Left kidney (tissue), 2 donors: Measurements from ENCODE around the gene RMRP. TPM values are rescaled to one million over a fixed set of nuclear protein-coding genes. Genes with fewer than 3 reads are reported as not detected.
A peak's percentile ranks its signal among the peaks of the same experiment; 100 is the strongest.
"Not testable (repeated sequence)": the region's sequence is repeated elsewhere in the genome, so short reads cannot be mapped to it uniquely, and the experiment has no call there.

ENCODE experiments used
- DNase-seq: peaks from one replicate; pipeline ENCODE4 v3.0.0-alpha.2; 2013
- polyA plus RNA-seq: library from polyadenylated mRNA; unstranded; fragments of 120-200 nt; gene quantifications from one replicate; pipeline ENCODE4 v1.2.1, GENCODE V29; 2013; ENCODE audit not compliant: insufficient read length

Gene RMRP
- polyA plus RNA-seq, 1 donor, result not detected

DNA sequence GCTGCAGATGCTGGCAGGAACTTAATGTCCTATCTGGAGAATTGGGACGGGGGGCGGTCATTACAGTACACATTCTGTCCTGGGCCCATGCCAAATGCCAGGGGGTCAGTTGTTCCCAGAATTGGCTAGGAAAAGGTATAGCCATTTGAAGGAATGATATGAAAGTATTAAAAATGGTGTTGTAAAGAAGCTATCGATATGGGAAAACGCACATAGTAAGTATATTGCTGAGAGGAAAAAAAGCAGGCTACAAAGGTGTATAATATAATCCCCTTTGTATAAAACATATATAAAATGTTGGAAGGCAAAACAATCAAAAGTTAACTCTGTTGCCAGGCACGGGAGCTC, 7.6 kb upstream of the RMRP start:
- DNase-seq, result no peak

DNA sequence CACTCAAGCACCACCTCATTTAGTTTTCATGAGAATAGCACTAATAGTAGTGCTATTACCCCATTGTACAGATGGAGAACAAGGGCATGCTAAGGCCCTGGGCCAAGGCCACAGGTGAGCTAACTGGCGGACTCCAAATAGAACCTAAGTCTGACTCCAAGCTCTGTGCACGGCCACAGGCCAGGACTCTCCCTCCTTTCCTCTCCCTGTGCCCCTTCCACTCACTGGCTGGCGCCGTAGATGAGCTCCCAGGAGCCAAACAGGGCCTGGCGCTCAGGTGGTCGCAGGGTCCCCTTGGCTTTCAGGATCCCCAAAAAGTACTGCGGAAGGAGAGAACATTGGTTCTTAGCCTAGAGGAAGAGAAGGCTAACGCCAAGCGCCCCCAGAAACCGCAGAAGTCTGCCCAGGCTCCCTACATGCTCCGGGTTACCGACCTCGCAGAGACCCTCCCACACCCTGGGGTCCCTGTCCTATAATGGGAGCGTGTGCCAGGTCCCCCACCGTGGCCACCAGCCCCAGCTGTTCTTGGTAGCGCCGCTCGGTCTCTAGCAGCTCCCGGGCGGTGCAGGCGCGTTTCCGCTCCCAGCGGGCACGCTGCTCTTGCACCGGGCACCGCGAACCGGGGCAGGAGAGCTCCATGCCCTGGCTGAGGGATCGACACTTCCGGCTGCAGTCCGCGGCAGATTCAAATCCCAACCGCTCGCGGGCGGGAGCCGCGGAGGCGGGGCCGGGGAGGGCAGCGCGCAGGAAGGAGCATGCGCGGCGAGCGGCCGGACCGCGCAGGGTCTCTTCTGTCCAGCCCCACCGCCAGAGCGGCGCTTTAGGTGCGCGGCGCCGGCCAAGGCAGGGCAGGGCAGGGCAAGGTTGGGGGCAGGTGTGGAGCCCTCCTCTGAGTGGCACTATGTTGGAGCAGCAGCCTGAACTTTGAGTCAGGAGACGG, 7.0 kb upstream of the RMRP start, which contains the start of gene ARHGEF39:
Gene ARHGEF39, minus strand, starts transcription at position 665 of the 940 bp plus-strand sequence. Its CDS starts 26 bp downstream, at position 639.
- peak; percentile 83 for DNase-seq

DNA sequence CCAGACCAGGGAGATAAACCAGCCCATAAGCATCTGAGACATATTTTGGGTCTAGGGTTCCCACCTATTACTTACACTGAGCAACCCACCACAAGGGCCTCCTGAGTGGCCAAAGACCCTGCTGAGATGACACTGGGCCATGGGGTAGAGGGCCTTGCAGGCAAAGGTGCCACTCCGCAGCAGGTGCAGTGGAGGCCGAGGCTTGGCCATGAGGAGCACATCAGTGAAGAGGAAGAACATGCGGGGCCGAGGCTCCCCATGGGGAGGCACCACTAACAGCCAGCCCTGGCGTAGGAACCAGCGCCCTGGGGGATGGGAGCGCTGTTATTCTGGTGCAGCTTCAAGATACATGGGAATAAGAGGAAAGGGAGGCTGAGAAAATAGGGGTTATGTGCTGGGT, 4.6 kb upstream of the RMRP start:
- no peak for DNase-seq

DNA sequence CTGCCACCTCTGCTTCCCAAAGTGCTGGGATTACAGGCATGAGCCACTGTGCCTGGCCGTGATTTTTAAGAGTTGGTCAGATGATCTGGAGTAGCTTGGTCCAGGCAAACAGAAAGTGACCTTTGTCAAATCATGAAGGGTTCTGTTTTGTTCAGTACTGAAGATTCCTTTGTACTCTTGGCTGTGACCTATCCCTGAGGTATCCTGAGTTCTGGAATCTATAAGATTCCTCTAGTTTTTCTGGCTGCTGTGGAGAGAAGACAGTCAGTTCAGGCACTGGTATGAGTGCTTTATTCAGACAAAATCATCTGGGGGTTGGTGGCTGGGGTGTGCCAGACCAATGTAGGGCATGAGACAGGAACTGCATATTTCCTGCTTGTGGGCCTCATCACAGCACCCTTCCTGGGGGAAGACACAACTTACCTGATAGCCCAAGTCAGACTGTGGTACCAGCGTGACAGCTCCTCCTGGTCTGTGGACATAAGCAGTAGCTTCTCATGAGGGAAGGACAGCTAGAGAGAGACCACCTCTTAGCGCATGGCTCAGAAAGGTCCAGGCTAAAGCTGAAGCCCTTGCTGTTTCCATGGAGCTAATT, 4.0 kb upstream of the RMRP start:
- DNase-seq, result no peak

DNA sequence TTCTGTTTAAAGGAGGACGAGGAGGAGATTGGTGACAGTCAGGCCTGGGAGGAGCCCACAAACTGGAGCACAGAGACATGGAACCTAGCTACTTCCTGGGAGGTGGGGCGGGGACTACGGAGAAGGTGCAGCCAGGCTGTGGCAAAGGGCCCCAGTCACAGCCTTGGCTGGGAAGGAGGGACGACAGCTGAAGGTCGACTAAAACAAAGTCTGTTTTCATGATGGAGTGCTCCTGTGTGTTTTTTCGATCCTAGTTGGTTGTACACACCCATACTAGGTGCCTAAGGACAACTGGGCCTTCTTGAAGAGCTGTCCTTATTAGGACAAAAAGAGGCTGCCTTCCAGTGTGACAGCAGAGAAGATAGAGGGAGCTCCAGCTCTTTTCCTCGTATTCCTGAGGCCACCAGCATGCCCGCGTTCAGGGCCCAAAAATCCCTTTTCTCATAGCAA, 3.2 kb upstream of the RMRP start:
- DNase-seq, result no peak

DNA sequence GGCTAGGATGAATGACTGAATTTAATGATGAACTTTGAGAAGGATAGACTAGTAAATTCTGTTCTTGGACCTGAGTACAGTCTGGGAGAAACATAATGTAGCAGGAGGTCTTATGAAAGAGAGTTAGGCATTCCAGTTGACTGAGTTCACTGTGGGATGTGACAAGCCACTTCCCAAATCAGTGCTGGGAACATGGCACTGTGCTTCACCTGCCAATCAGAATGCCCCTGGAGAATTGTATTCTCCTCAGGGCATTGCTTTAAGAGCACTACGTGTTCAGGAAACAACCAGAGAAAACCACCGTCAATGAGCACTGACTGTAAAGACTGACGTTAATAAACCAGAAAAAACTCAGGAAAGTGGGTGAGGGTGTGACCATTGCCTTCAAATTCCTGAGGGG, 1.5 kb upstream of the RMRP start:
- no peak for DNase-seq

DNA sequence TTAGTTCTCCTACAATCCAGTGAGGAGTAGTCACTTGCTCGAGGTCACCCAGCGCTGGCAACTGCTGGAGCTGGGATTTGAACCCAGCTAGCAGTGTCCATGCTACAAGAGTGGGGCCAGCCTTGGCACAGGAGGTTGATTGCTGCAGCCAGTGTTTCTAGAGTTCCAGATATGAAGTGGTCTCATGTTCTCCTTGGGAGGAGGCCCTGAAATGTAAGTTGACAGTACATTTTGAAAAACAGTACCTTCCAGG, 1.1 kb upstream of the RMRP start:
- no peak for DNase-seq

DNA sequence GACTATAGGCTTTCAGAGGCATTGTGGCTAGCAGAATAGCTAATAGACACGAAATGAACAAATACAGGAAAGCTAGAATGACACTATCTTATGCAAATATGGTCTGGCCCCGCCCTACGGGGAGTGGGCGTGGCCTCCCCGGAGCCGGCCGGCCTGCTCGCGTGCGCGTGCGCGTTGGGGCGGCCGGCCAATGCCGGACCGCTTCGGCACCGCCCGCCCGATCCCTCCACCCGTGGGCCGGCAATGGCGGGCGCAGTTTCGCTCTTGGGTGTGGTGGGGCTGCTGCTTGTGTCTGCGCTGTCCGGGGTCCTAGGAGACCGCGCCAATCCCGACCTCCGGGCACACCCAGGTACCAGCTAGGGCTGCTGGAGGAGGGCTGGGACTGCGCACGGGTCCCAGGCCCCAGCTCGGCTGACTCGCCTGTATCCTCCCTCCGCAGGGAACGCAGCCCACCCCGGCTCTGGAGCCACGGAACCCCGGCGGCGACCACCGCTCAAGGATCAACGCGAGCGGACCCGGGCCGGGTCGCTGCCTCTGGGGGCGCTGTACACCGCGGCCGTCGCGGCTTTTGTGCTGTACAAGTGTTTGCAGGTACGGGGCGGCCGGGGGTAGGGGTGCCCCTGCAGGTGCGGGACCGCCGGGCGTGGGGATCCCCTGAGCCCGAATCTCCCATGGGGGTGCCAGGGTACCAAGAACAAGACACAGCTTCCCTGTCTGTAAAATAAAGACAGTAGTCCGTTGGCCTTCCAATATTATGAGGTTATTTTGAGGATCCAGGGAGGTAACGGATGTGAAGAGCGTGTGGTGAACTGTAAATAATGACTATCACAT, 533 bp upstream of the RMRP start, which contains the start of gene CCDC107:
Gene CCDC107, plus strand, starts transcription at position 156 of the 831 bp plus-strand sequence. Its CDS starts 88 bp downstream, at position 244.
- peak; percentile 86 for DNase-seq

DNA sequence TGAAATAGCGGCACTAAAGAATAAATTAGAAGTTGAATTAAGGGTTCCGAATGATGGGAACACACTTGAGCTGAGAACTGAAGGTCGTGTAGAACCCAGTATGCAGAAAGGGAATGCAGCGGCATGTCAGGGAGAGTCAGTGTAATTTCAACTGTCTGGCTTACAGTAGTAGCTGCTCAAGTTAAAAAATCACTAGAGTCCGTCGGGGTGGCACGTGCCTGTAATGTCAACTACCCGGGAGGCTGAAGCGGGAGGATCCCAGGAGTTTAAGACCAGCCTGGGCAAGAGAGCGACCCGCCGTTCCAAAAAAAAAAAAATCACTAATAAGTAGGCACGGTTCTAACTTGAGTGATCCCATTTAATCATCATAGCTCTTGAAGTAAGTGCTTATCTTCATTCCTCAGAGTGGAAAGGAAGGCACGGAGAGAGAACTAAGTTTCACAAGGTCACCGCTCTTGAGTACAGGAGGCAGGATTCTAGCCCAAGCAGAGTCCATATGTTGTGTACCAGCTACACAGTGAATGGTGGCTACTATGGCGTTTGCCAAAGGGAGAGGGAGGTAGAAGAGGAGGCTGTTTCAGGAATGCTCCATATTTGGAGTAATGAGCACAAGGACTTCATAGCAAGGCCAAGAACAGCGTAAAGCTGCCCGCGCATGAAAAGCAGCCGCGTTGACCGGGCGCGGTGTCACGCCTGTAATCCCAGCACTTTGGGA, 831 bp downstream of the RMRP start:
- no peak for DNase-seq

DNA sequence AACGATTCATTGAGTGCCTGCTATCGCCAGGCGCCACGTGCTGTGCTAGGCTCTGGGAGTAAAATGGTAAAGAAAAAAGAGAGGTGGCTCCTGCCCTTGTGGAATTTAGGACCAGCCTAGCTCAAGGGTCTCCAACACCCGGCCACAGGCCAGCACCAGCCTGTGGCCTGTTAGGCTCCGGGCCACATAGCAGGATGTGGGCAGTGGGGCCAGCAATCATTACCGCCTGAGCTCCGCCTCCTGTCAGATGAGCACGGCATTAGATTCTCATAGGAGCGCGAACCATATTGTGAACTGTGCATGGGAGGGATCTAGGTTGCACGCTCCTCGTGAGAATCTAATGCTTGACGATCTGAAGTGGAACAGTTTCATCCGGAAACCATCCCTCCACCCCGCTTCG, 1.5 kb downstream of the RMRP start:
- DNase-seq, result no peak

DNA sequence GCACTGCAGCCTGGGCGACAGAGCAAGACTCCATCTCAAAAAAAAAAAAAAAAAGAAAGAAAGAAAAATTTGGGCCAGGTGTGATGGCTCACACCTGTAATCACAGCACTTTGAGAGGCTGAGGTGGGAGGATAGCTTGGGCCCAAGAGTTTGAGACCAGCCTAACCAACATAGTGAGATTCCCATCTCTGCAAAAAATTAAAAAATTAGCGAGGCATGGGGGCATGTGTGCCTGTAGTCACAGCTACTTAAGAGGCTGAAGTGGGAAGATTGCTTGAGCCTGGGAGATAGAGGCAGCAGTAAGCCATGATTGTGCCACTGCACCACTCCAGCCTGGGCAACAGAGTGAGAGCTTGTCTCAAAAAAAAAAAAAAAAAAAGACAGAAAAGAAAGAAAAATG, 4.2 kb downstream of the RMRP start:
- no peak for DNase-seq

DNA sequence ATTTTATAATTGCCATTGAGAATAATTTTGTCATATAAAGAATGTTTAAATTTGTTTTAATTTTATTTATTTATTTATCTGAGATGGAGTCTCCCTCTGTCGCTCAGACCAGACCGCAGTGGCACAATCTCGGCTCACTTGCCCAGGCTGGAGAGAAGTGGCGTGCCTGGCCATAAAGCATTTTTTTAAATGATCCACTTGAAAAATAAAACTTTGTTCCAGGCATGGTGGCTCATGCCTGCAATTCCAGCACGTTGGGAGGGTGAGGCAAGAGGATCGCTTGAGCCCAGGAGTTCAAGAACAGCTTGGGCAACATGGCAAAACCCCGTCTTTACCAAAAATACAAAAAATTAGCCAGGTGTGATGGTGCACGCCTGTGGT, 5.0 kb downstream of the RMRP start:
- DNase-seq, result no peak

DNA sequence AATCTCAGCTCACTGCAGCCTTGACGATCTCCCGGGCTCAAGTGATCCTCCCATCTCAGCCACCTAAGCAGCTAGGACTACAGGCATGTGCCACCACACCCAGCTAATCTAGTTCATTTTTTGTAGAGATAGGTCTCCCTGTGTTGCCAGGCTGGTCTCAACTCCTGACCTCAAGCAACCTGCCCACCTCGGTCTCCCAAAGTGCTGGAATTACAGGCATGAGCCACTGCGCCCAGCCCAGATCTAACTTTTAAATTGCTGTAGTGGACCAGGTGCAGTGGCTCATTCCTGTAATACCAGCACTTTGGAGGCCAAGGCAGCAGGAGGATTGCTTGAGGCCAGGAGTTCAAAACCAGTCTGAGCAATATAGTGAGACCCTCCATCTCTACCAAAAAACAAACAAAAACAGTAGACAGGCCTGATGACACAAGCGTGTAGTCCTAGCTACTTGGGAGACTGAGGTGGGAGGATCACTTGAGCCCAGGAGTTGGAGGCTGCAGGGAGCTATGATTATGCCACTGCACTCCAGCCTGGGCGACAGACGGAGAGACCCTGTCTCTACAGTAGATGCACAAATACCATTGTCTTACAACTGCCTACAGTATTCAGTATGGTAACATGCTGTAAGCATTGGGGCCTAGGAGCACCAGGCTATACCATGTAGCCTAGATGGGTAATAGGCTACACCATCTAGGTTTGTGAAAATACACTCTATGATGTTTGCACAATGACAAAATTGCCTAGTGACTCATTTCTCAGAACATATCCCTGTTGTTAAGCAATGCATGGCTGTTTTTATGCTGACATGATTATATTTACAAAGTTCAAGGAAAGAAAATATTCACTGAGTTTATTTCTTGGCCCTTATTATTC, 5.6 kb downstream of the RMRP start:
- no peak for DNase-seq

DNA sequence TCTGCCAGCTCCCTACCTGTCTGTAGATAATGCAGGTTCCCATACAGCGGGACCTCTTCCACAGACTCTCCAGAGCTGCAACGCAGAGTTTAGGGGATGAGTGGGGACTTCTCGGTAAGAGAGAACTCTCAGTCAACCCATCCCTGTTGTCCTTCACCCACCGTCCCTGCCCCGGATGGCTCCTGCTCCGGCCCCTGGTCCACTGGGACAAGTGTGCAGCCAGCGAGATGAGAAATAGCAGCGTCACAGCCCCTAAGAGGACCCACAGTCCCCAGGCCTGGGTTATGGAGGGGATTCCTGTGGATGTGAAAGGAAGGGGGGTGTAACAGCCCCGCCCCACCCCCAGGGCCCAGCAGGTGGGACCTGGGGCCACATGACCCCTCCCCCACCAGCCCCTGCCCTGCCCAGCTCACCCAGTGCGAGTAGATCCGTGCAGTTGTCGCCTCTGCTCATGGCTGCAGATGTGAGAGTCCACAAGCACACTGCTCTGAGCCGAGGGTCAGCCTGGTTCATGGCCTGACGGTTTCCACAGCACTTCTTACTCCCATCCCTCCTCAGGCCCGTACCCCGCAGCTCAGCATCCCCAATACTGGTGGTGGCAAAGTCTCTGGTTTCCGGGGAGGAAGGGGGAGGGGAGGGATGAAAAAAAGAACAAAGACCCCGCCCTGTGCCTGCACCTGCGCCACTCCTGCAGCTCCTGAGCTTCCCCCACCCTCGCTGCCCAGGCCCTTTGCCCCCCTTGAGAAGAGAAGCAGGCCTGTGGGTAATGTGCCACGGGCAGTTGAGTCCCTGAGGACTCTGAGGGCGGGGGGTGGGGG, 7.3 kb downstream of the RMRP start, which contains the start of gene SIT1:
Gene SIT1, minus strand, starts transcription at position 591 of the 818 bp plus-strand sequence. Its CDS starts 78 bp downstream, at position 513.
- no peak for DNase-seq

DNA sequence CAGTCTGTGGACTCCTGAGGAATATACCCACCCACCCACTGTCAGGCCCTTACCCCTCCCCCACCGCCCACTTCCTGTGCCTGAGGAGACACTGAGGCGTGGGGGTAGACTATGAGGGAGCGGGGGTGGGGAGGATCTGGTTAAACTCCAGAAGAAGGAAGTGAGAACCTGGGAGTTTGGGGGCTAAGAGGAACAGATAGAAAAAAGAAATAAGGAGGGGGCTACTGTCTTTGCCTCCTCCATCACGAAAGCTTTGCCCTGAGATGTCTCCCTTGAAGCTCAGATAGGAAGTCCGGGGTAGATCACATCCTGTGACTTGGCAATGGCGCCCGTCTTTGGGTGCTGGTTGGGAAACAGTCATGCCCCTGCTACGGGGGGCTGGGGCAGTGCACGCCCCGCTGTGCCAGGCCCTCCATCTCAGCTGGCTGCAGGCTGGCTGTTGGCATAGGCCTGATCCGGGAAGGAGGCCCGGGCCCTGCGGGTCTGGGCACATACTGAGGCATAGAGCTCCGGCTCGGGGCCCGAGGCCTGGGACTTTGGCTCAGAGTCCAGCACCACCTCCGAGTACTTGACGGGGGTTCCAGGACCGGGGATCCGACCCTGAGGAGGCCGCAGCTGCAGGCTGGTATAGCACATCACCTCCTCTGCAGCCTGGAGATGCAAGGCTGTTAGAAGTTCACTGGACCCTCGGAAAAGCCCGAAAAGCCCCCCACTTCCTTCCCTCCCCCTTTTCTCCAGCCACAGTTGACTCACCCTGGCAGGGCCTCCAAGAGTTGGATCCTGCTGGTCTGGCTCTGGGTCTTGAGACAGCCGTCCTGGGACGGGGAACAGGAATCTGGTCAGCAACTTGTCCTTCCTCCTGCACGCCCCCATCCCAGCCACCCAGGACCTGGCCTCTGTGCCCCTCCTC, 8.1 kb downstream of the RMRP start:
- no peak for DNase-seq

DNA sequence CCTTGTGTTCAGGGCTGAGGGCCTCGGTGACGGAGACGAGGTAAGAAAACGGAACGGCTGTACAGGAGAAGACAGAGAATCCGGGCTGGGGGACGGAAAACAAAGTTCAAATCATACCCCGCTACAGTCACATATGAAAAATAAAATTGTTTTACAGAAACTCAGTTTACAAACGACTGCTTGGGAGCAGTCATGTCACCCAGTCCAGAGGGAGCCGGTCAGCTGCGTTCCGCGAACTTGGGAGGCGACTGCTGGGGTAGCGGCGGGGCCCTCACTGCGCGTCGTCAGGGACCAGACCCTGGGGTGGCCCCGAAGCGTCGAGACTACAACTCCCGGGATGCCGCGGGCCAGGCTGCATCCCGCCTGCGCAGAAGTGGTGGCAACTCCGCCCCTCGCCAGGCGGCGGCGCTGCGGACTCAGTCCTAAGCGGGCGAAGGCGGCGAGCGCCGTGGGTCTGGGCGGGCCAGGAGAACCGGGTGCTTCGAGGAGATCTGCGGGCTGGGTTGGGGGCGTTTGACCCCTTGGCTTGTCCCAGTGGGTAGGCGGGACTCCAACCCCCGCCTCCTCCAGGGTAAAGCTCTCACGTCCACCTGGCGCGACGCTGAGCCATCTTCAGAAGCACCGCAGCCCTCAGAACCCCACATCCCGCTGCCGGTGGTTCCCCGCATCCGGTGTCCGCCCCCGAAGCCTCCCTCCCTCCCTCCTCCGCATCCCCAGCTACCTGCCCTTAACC, 11.1 kb downstream of the RMRP start:
- DNase-seq, result peak; percentile 95

DNA sequence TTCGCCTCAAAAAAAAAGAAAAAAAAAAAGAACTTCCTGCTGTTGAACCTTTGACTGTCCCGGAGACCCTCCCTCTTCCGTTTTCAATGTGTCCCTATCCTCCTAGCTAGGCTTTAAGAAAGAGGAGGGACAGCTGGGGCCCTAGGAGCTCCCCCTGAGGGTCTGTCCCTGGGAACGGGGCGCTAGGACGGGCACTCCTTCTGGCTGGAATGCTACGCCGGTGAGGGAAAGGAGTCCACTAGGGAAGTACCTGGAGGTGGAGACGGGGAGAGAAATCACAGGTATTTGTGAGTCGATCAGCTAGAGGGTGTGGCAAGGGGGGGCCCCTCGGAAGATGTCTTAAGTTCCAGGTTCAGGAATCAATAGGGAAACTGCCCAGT, 11.7 kb downstream of the RMRP start:
- peak; percentile 67 for DNase-seq

DNA sequence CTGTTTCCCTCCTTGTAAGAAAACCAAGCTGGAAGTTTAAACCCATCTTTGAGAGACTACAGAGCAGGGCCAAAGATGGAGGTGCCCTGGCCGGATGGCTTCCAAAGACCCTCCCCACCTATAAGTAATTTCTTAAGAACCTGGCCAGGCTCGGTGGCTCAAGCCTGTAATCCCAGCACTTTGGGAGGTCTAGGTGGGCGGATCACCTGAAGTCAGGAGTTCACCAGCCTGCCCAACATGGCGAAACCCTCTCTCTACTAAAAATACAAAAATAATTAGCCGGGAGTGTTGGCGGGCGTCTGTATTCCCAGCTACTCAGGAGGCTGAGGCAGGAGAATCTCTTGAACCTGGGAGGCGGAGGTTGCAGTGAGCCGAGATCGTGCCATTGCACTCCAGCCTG, 12.1 kb downstream of the RMRP start:
- not testable (repeated sequence) for DNase-seq
